Colon (tissue), 2 donors: Measurements from ENCODE around the gene EXOSC2.

ENCODE experiments used
- FAIRE-seq: peaks from 2 replicates; lab custom pipeline; 2012; peaks lifted over from hg19 to GRCh38; lab: Jason Lieb, UNC
- donor health status: control.
- donor health status: control.

Gene EXOSC2

GRCh38 chr9:130740218-130741023 lies 46.8 kb downstream of the EXOSC2 start:
- no peak for FAIRE-seq

- no peak for FAIRE-seq
These were observed 47.4 kb downstream of the EXOSC2 start for GRCh38 chr9:130741024-130741305.

- FAIRE-seq, result no peak
These were observed 48.4 kb downstream of the EXOSC2 start for GRCh38 chr9:130741831-130742449.

DNA sequence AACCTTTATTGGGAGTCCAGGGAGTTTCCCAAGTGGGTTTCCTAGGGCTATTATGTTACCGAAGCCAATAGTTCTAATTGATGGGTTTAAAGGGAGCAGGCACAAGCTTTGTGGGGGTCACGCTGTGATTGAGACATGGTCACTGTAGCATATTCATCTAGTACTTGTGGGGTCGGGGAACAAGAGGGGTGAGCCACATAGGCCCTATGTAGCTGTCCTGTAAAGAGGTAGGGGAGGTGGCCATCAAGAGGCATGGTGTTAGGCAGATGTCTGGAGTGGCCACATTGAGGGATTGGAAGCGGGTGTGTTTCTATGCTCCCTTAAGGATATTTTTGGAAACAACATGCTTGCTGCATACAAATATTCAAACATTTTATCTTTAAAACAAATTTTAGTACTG lies 50.1 kb downstream of the EXOSC2 start:
- no peak for FAIRE-seq

DNA sequence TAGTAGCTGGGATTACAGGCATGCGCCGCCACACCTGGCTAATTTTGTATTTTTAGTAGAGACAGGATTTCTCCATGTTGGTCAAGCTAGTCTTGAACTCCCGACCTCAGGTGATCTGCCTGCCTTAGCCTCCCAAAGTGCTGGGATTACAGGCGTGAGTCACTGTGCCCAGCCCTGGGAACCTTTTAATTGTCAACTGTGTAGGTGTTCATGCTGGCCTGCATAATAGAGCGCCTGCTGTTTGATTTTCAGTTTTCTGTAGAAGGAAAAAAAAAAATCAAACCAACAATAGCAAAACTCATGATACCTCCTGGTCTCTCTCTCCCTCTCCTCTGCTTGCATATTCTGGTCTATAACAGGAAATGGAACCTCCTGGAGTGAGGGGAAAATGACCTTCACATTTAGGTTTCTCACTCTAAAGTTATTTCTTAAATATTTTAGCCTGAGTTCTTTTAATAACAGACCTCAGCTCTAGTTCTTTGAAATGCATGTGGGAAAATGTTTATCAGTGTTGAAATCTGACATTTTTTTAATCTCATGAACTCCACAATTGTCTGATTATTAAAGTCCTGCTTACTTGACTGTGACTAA lies 51.7 kb downstream of the EXOSC2 start:
- FAIRE-seq, result no peak

DNA sequence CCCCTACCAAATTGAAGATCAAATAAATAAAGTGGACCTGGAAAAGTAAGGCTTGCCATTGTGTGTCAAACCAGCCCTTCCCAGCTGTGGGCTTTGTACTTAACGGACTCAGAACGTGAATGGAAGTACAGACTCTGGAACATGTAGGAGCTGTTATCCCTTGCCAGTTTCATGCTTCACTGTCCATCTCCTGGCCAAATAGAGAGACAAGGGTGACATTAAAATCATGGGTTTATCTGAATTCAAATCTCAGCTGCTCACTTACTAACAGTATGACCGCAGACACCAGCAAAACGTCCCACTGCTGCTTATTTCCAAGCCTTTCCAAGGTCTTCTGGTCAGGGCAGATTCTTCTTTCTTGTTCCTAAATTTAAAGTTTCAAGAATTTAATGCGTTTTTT lies 52.2 kb downstream of the EXOSC2 start:
- FAIRE-seq, result no peak

DNA sequence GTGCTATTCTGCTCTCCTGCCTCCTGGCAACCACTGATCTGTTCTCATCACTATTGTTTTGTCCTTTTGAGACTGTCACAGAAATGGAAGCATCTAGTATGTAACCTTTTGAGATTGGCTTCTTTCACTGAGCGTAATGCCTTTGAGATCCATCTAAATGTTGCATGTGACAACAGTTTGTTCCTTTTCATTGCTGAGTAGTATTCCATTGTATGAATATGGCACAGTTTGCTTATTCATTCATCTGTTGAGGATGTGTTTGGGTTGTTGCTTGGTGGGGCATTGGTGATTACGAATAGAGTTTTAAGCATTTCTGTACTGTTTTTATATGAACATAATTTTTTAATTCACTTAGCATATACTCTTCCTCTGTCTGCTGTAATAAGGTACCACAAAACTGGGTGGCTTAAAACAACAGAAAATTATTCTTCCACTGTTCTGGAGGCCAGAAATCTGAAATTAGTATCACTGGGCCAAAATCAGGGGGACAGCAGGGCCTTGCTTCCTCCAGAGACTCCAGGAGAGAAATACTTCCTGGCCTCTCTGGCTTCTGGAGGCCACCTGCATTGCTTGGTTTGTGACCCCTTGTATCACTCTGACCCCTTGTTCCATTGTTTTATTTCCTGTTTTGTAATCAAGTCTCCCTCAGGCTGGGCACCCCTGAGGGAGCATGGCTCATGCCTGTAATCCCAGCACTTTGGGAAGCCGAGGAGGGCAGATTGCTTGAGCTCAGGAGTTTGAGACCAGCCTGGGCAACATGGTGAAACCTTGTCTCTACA lies 53.0 kb downstream of the EXOSC2 start:
- FAIRE-seq, result no peak

- FAIRE-seq, result no peak
These were observed 58.2 kb downstream of the EXOSC2 start for GRCh38 chr9:130751631-130752355.
